DND-41 (cell line): ENCODE measurements around the gene MLANA.
A peak's percentile ranks its signal among the peaks of the same experiment; 100 is the strongest.

Experiments
- ATAC-seq: fragments of 200-7000 bp; cut with Tn5 transposase; 3 replicates; pipeline ENCODE4 v1.9.1; 2021; ENCODE audit warnings: low read depth; ENCODE audit not compliant: insufficient read depth
- DNase-seq: peaks from one replicate; pipeline ENCODE4 v3.0.0-alpha.2; 2020
- H2AFZ ChIP-seq: 2 replicates; pipeline ENCODE4 v1.6.0; 2012; ENCODE audit warnings: low read depth, low read length
- H3K27ac ChIP-seq: 2 replicates; pipeline ENCODE4 v1.5.1; 2012; ENCODE audit warnings: low read length, inconsistent platforms
- H3K27me3 ChIP-seq: fragments of 200-600 bp; sonication (generic); 2 replicates; pipeline ENCODE4 v1.6.0; 2012; ENCODE audit warnings: low read length, mild to moderate bottlenecking, inconsistent platforms; ENCODE audit not compliant: insufficient read depth, poor library complexity
- H3K36me3 ChIP-seq: 2 replicates; pipeline ENCODE4 v1.5.1; 2012; ENCODE audit warnings: low read length, inconsistent platforms; ENCODE audit not compliant: insufficient read depth
- H3K4me1 ChIP-seq: 2 replicates; pipeline ENCODE4 v1.5.1; 2012; ENCODE audit warnings: mild to moderate bottlenecking, low read length; ENCODE audit not compliant: insufficient read depth
- H3K4me2 ChIP-seq: 2 replicates; pipeline ENCODE4 v1.6.0; 2012; ENCODE audit warnings: mild to moderate bottlenecking, moderate library complexity, low read length, inconsistent platforms; ENCODE audit not compliant: insufficient read depth
- H3K4me3 ChIP-seq, 2 experiments: fragments of 200-600 bp in 1 of 2; shearing (Covaris generic) in 1 of 2; 2 replicates each; pipeline ENCODE4 v1.5.1; 2012 to 2016; ENCODE audit warnings: inconsistent platforms in 2 of 2, low read length in 2 of 2, mild to moderate bottlenecking in 2 of 2, low read depth in 1 of 2, moderate library complexity in 1 of 2
- H3K79me2 ChIP-seq: 2 replicates; pipeline ENCODE4 v1.6.0; 2012; ENCODE audit warnings: low read length, inconsistent platforms; ENCODE audit not compliant: insufficient read depth
- H3K9ac ChIP-seq: 2 replicates; pipeline ENCODE4 v1.6.0; 2012; ENCODE audit warnings: low read depth, mild to moderate bottlenecking, inconsistent platforms, low read length, moderate library complexity
- H3K9me3 ChIP-seq: 2 replicates; pipeline ENCODE4 v1.5.1; 2012; ENCODE audit warnings: low read length, moderate library complexity, mild to moderate bottlenecking, inconsistent platforms; ENCODE audit not compliant: insufficient read depth, severe bottlenecking
- H4K20me1 ChIP-seq: 2 replicates; pipeline ENCODE4 v1.6.0; 2012; ENCODE audit warnings: low read length; ENCODE audit not compliant: insufficient read depth
- CTCF ChIP-seq: IDR thresholded peaks from 2 replicates; pipeline ENCODE4 v1.5.1; 2012; ENCODE audit warnings: borderline replicate concordance, low read length, moderate library complexity, mild to moderate bottlenecking; ENCODE audit not compliant: poor library complexity, severe bottlenecking; ENCODE audit errors: extremely low read depth
- EZH2 ChIP-seq: IDR thresholded peaks from 3 replicates; pipeline ENCODE4 v1.6.1; 2012; ENCODE audit warnings: borderline replicate concordance, low read depth, mild to moderate bottlenecking, moderate library complexity, low read length, inconsistent platforms; ENCODE audit not compliant: severe bottlenecking

The MLANA gene

DNA sequence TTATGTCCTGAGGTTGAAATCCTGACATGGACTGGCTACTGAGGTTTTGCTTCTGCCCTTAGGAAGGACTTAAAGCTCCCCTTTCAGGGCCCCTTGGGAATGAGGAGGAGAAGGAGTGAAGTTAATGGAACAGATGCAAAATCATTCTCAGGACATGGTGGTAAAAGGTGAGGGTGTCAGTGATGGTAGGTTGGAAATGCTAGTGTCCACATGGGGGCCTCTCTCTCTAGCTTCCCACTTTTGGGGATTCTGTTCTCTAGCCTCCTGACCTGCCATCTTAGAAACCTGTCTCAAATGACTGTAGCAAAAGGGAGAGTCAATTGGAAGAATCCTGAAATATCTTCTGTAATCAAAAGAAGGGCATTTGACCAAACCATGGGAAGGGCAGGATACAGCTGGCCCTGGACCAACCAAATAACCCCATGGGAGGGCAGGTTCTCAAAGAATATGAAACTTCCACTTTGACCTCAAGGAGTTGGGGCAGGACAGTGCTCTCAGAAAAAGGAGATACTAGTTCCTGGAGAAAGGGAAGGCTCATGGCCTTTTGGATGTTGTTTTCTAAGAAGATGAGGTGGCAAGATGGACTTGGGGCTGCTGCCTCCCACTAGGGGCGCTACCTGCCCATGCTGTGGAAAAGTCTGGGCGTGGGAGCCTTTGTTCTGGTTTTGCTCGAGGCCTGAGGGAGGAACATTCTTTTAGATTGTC is 21.2 kb upstream of the MLANA start:
- DNase-seq, result peak; percentile 8
- H3K4me2 ChIP-seq, result no peak overlapping the region
- no peaks in the 10 kb centered on the region for H3K9me3 ChIP-seq
- H2AFZ ChIP-seq, result no peak overlapping the region
- H3K4me1 ChIP-seq, result no peaks in the 10 kb centered on the region
- ATAC-seq, result no peak
- no peaks in the 10 kb centered on the region for H3K79me2 ChIP-seq
- peak; percentile 42 for TF ChIP-seq CTCF
- TF ChIP-seq EZH2, result no peak
- no peaks in the 10 kb centered on the region for H3K36me3 ChIP-seq
- H3K27ac ChIP-seq, result no peak overlapping the region
- no peak overlapping the region for H3K4me3 ChIP-seq
- no peak overlapping the region for H3K9ac ChIP-seq
- no peaks in the 10 kb centered on the region for H4K20me1 ChIP-seq
- H3K27me3 ChIP-seq, result no peaks in the 10 kb centered on the region

GRCh38 chr9:5870020-5870339 is 20.7 kb upstream of the MLANA start:
- Histone ChIP-seq H3K4me1 (no peaks in the 10 kb centered on the region), H3K79me2 (no peaks in the 10 kb centered on the region), H3K4me3 (no peak overlapping the region), H2AFZ (no peak overlapping the region), H3K4me2 (no peak overlapping the region), H4K20me1 (no peaks in the 10 kb centered on the region), H3K36me3 (no peaks in the 10 kb centered on the region), H3K27ac (no peak overlapping the region), H3K27me3 (no peaks in the 10 kb centered on the region), H3K9ac (no peak overlapping the region), H3K9me3 (no peaks in the 10 kb centered on the region)
- ATAC-seq (no peak), DNase-seq (no peak)
- TF ChIP-seq CTCF (no peak), EZH2 (no peak)

GRCh38 chr9:5870691-5871090 is 20.0 kb upstream of the MLANA start:
- Histone ChIP-seq H3K9me3 (no peaks in the 10 kb centered on the region), H3K4me1 (no peaks in the 10 kb centered on the region), H3K36me3 (no peaks in the 10 kb centered on the region), H2AFZ (no peak overlapping the region), H3K9ac (no peak overlapping the region), H3K27me3 (no peaks in the 10 kb centered on the region), H3K4me3 (no peak overlapping the region), H4K20me1 (no peaks in the 10 kb centered on the region), H3K79me2 (no peaks in the 10 kb centered on the region), H3K27ac (no peak overlapping the region), H3K4me2 (no peak overlapping the region)
- no peak for ATAC-seq
- no peak for TF ChIP-seq CTCF
- TF ChIP-seq EZH2, result no peak
- DNase-seq, result no peak

- DNase-seq (no peak), ATAC-seq (no peak)
- H2AFZ ChIP-seq, result no peak overlapping the region
Observed at GRCh38 chr9:5871785-5872184, 18.9 kb upstream of the MLANA start.

More at GRCh38 chr9:5871785-5872184, 18.9 kb upstream of the MLANA start:
- Histone ChIP-seq H3K4me3 (no peak overlapping the region), H3K9me3 (no peaks in the 10 kb centered on the region), H3K27me3 (no peaks in the 10 kb centered on the region), H3K79me2 (no peaks in the 10 kb centered on the region), H4K20me1 (no peaks in the 10 kb centered on the region), H3K4me2 (no peak overlapping the region), H3K36me3 (no peaks in the 10 kb centered on the region), H3K27ac (no peak overlapping the region), H3K9ac (no peak overlapping the region), H3K4me1 (no peaks in the 10 kb centered on the region)
- no peak for TF ChIP-seq EZH2
- no peak for TF ChIP-seq CTCF
